ENCODE results near the gene TXNDC2. TPM values are rescaled to one million over a fixed set of nuclear protein-coding genes. Genes with fewer than 3 reads are reported as not detected.
A peak's percentile ranks its signal among the peaks of the same experiment; 100 is the strongest.

TXNDC2 gene
- total and polyA plus RNA-seq, 9 of the 15 experiments (the other 6 are each of a cell fraction or from before 2014, with no cell fraction given), result 1.2 to 4.9 (median 2.3) TPM

- TF ChIP-seq TAF15 (IDR thresholded peaks at IDR 0.05; ENCODE audit: low read depth, low read length), result no peak
- no peak for TF ChIP-seq ZNF280B (CRISPR knock-in tag; IDR thresholded peaks at IDR 0.05)
- peak; percentile 69; the same call in 1 of the 2 replicates for TF ChIP-seq PTRF (tag; IDR thresholded peaks at IDR 0.05)
- TF ChIP-seq MEF2D (tag; conservative IDR thresholded peaks at IDR 0.05; ENCODE audit: low read depth), result peak; percentile 90
- TF ChIP-seq EGR1 (conservative IDR thresholded peaks at IDR 0.05), result no peak
- TF ChIP-seq ZNF717 (CRISPR knock-in tag; IDR thresholded peaks at IDR 0.05), result no peak
- no peak for TF ChIP-seq ZNF354B (CRISPR knock-in tag; IDR thresholded peaks at IDR 0.05)
- no peak for TF ChIP-seq ZNF165 (CRISPR knock-in tag; IDR thresholded peaks at IDR 0.05; ENCODE audit: borderline replicate concordance)
- no peak for TF ChIP-seq RNF219 (CRISPR knock-in tag; IDR thresholded peaks at IDR 0.05)
- 0 out of 2 replicates have a peak, but pooled peaks have one; percentile 29 for TF ChIP-seq THAP12 (CRISPR knock-in tag; IDR thresholded peaks at IDR 0.05)
- no peak for TF ChIP-seq RUNX1 (IDR thresholded peaks at IDR 0.05; ENCODE audit: low read depth)
- peak; percentile 68; the same call in 1 of the 2 replicates for TF ChIP-seq MEF2A (IDR thresholded peaks at IDR 0.05; ENCODE audit: control insufficient read depth, low read depth, low read length)
- no peak for TF ChIP-seq ZFPM2 (CRISPR knock-in tag; IDR thresholded peaks at IDR 0.05)
- TF ChIP-seq FOXJ3 (CRISPR knock-in tag; IDR thresholded peaks at IDR 0.05), result no peak
- TF ChIP-seq ZSCAN32 (CRISPR knock-in tag; IDR thresholded peaks at IDR 0.05), result no peak
Measured at GRCh38 chr18:9898792-9899549, 13.2 kb downstream of the TXNDC2 start (continued).

All from K562 (cell line).